Spleen (tissue), 11 donors: Measurements from ENCODE around the gene ANKRD13A. TPM values are rescaled to one million over a fixed set of nuclear protein-coding genes. Genes with fewer than 3 reads are reported as not detected.

Source experiments
- DNase-seq: peaks from one replicate; pipeline ENCODE4 v3.0.0-alpha.2; 2020
- H3K27ac ChIP-seq, 8 donors: fragments of 200-600 bp; sonication (generic) in 7 of 8; 1 replicate in 4 of 8; 2 replicates in 4 of 8; pipeline versions ENCODE4 v1.5.0 to v1.8.0; 2016 to 2021; ENCODE audit warnings: inconsistent platforms in 4 of 8, mild to moderate bottlenecking in 4 of 8, moderate library complexity in 1 of 8
- H3K27me3 ChIP-seq, 7 donors: fragments of 200-600 bp; sonication (generic) in 6 of 7; replicated peaks in 1 of 7; 1 replicate in 4 of 7; 2 replicates in 3 of 7; pipeline versions ENCODE4 v1.5.0 to v1.8.0; 2016 to 2021; ENCODE audit warnings: inconsistent platforms in 3 of 7, mild to moderate bottlenecking in 1 of 7
- H3K36me3 ChIP-seq, 6 donors: fragments of 200-600 bp; sonication (generic) in 5 of 6; 1 replicate in 4 of 6; 2 replicates in 2 of 6; pipeline versions ENCODE4 v1.5.0 to v1.8.0; 2016 to 2021; ENCODE audit warnings: inconsistent platforms in 2 of 6
- H3K4me1 ChIP-seq, 6 donors: fragments of 200-600 bp; sonication (generic) in 5 of 6; 1 replicate in 3 of 6; 2 replicates in 3 of 6; pipeline versions ENCODE4 v1.5.0 to v1.8.0; 2016 to 2021; ENCODE audit warnings: inconsistent platforms in 3 of 6
- H3K4me3 ChIP-seq, 8 donors: fragments of 200-600 bp; sonication (generic) in 7 of 8; 1 replicate in 4 of 8; 2 replicates in 4 of 8; pipeline versions ENCODE4 v1.5.0 to v1.8.0; 2016 to 2021; ENCODE audit warnings: inconsistent platforms in 4 of 8, mild to moderate bottlenecking in 4 of 8, moderate library complexity in 2 of 8
- H3K9me3 ChIP-seq, 8 donors: fragments of 200-600 bp; sonication (generic) in 7 of 8; 1 replicate in 4 of 8; 2 replicates in 4 of 8; pipeline versions ENCODE4 v1.5.0 to v1.8.0; 2016 to 2021; ENCODE audit warnings: inconsistent platforms in 4 of 8
- CTCF ChIP-seq, 11 experiments: fragments of 200-600 bp in 7 of 11; fragments of 450-650 bp in 4 of 11; sonication (generic) in 4 of 11; IDR thresholded peaks in 8 of 11; conservative IDR thresholded peaks in 3 of 11; 1 replicate in 7 of 11; 2 replicates in 4 of 11; pipeline versions ENCODE4 v1.4.0 to v1.8.0; 2016 to 2021; ENCODE audit warnings: antibody characterized with exemption in 11 of 11, inconsistent platforms in 4 of 11, mild to moderate bottlenecking in 1 of 11
- POLR2A ChIP-seq, 3 donors: fragments of 450-650 bp; IDR thresholded peaks; one replicate each; pipeline ENCODE4 v1.5.1; 2017; ENCODE audit warnings: antibody characterized with exemption in 3 of 3, mild to moderate bottlenecking in 1 of 3
- POLR2AphosphoS5 ChIP-seq, 3 donors: sonication (generic); formaldehyde crosslinking; IDR thresholded peaks; one replicate each; pipeline ENCODE4 v1.5.1; 2017; ENCODE audit warnings: antibody characterized with exemption in 3 of 3
- WGBS, 5 donors: extraction: QIAGEN DNeasy Blood & Tissue Kit in 3 of 5; methylation state at CpG; one replicate each; pipeline versions ENCODE4 v1.1.5 to v1.1.7; 2013 to 2018; 5-methylcytosine and 5-hydroxymethylcytosine counted together
- intact Hi-C: fragments of 100-400 bp; cut with DNase I; formaldehyde crosslinking; loops from one replicate; pipeline ENCODE4 v1.15.0; 2023; ENCODE audit warnings: low total_unique reads
- polyA plus RNA-seq, 3 donors: library from polyadenylated mRNA; stranded (reverse); fragments of 200-250 nt; gene quantifications; one replicate each; pipeline ENCODE4 v1.2.1, GENCODE V29; 2013
- total RNA-seq, 7 donors: library from RNA; depleted of rRNA in 3 of 7; stranded (reverse); fragments of >200 nt in 3 of 7; fragmentation: NEBNext Ultra II Directional in 4 of 7; extraction: Animal tissue kit (Norgen Biotek cat#: 25700) in 4 of 7; gene quantifications; one replicate each; pipeline versions ENCODE4 v1.1.0 to v1.2.1, GENCODE V29; 2016 to 2021
- donor health status: healthy with polysubstance abuse.
- donor health status: DM: no; HTN: no; CAD: no; lungs with moderate emphysema.
- donor health status: DM: no; HTN: no; CAD: no.
- donor health status: Bipolar disorder and iron deficiency.
- donor health status: healthy.
- donor health status: DM: no; HTN: no; CAD: no.
- donor health status: DM: yes; HTN: yes; CAD: no.

Gene ANKRD13A
- total and polyA plus RNA-seq, 10 donors, result 32.9 to 134 (median 93.7) TPM

GRCh38 chr12:109988274-109988673, 11.0 kb upstream of the ANKRD13A start:
- peaks cover 0 to 98% (median 75%) of the 10 kb centered on the region in 6 donors for H3K36me3 ChIP-seq
- intact Hi-C loops, result no loop called here
- peaks cover 3 to 72% (median 33%) of the 10 kb centered on the region in 6 donors for H3K4me1 ChIP-seq
- DNase-seq, result no peak
- TF ChIP-seq POLR2AphosphoS5 (IDR thresholded peaks at IDR 0.05) (no peak), POLR2A (IDR thresholded peaks at IDR 0.05) (no peak), CTCF (IDR thresholded peaks at IDR 0.05 in 8 of 11, conservative IDR thresholded peaks at IDR 0.05 in 3 of 11) (no peak)
- WGBS, 5 donors, result 84 to 91% (median 90%) methylated on average over 10 of the region's 10 CpGs
- H3K27me3 ChIP-seq, result no peaks in the 10 kb centered on the region
- no peak overlapping the region for H3K4me3 ChIP-seq
- H3K27ac ChIP-seq, result peak overlapping the region in 3 of 8 donors; percentile 13 to 25 (median 19)
- no peaks in the 10 kb centered on the region for H3K9me3 ChIP-seq

GRCh38 chr12:109988903-109989302, 10.3 kb upstream of the ANKRD13A start:
- Histone ChIP-seq H3K9me3 (no peaks in the 10 kb centered on the region), H3K4me1 (peaks cover 9 to 72% (median 39%) of the 10 kb centered on the region in 6 donors), H3K27me3 (no peaks in the 10 kb centered on the region), H3K36me3 (peaks cover 0 to 92% (median 68%) of the 10 kb centered on the region in 6 donors), H3K4me3 (no peak overlapping the region), H3K27ac (peak overlapping the region in 4 of 8 donors; percentile 10 to 30 (median 22))
- intact Hi-C loops, result no loop called here
- no peak for DNase-seq
- TF ChIP-seq POLR2A (IDR thresholded peaks at IDR 0.05) (no peak), POLR2AphosphoS5 (IDR thresholded peaks at IDR 0.05) (no peak), CTCF (IDR thresholded peaks at IDR 0.05 in 8 of 11, conservative IDR thresholded peaks at IDR 0.05 in 3 of 11) (no peak)
- 71 to 78% (median 74%) methylated on average over 8 of the region's 8 CpGs for WGBS, 5 donors

GRCh38 chr12:109989380-109989779, 9.8 kb upstream of the ANKRD13A start:
- H3K27ac ChIP-seq, result peak overlapping the region in 4 of 8 donors; percentile 10 to 30 (median 22)
- H3K4me3 ChIP-seq, result no peak overlapping the region
- peaks cover 14 to 73% (median 42%) of the 10 kb centered on the region in 6 donors for H3K4me1 ChIP-seq
- intact Hi-C loops, result no loop called here
- TF ChIP-seq POLR2AphosphoS5 (IDR thresholded peaks at IDR 0.05) (no peak), POLR2A (IDR thresholded peaks at IDR 0.05) (no peak), CTCF (IDR thresholded peaks at IDR 0.05 in 8 of 11, conservative IDR thresholded peaks at IDR 0.05 in 3 of 11) (no peak)
- no peaks in the 10 kb centered on the region for H3K9me3 ChIP-seq
- peaks cover 0 to 87% (median 63%) of the 10 kb centered on the region in 6 donors for H3K36me3 ChIP-seq
- WGBS, 5 donors, result 83 to 94% (median 88%) methylated on average over 5 of the region's 5 CpGs
- DNase-seq, result no peak
- no peaks in the 10 kb centered on the region for H3K27me3 ChIP-seq

GRCh38 chr12:109991586-109991985, 7.6 kb upstream of the ANKRD13A start:
- H3K27me3 ChIP-seq, result no peaks in the 10 kb centered on the region
- peaks cover 24 to 80% (median 54%) of the 10 kb centered on the region in 6 donors for H3K4me1 ChIP-seq
- no peak for TF ChIP-seq POLR2A (IDR thresholded peaks at IDR 0.05)
- TF ChIP-seq POLR2AphosphoS5 (IDR thresholded peaks at IDR 0.05), result no peak
- intact Hi-C loops, result no loop called here
- peaks cover 0 to 65% (median 41%) of the 10 kb centered on the region in 6 donors for H3K36me3 ChIP-seq
- WGBS, 5 donors, result 87 to 97% (median 92%) methylated on average over 5 of the region's 5 CpGs
- H3K4me3 ChIP-seq, result no peak overlapping the region
- no peak overlapping the region for H3K27ac ChIP-seq
- DNase-seq, result no peak
- H3K9me3 ChIP-seq, result no peaks in the 10 kb centered on the region
